HG02588 (cell line): ENCODE results near the gene PDE2A.
"Not testable (repeated sequence)": the region's sequence is repeated elsewhere in the genome, so short reads cannot be mapped to it uniquely, and the experiment has no call there.

Experiments
- ATAC-seq: cut with Tn5 transposase; IDR thresholded peaks from one replicate; pipeline ENCODE4 v1.9.1; 2021; ENCODE audit warnings: mild to moderate bottlenecking, moderate library complexity; ENCODE audit not compliant: unreplicated experiment

Gene PDE2A

GRCh38 chr11:72560864-72561263 lies 113.4 kb downstream of the PDE2A start:
- ATAC-seq = not testable (repeated sequence)

GRCh38 chr11:72556433-72556832 lies 117.8 kb downstream of the PDE2A start:
- ATAC-seq = no peak

DNA sequence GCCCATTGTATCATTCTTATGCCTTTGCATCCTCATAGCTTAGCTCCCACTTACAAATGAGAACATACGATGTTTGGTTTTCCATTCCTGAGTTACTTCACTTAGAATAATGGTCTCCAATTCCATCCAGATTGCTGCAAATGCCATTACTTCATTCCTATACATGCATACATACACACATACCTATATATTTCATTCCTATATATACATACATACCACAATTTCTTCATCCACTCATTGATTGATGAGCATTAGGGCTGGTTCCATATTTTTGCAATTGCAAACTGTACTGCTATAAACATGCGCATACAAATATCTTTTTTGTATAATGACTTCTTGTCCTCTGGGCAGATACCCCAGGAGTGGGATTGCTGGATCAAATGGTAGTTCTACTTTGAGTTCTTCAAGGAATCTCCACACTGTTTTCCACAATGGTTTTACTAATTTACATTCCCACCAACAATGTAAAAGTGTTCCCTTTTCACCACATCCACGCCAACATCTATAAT lies 119.2 kb downstream of the PDE2A start:
- not testable (repeated sequence) for ATAC-seq

DNA sequence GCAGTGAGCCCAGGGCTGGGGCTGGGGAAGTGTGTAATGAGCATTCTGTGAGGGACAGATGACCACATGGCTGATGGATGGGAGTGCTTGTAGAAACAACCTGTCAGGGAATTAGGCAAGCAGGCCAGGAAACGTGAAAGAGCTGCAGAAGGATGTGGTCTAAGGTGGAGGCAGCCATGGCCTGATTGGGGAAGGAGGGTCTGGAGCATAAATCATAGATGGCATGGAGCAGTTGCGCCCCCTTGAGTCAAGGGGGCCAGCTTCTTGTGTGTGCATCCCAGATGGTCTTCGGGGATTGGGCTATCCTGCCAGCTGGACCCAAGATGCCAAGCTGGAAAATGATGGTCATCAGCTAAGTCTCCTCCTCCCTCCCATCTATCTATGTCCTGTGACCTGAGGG lies 120.5 kb downstream of the PDE2A start:
- no peak for ATAC-seq

GRCh38 chr11:72552399-72552910 lies 121.8 kb downstream of the PDE2A start:
- no peak for ATAC-seq

GRCh38 chr11:72551571-72551970 lies 122.7 kb downstream of the PDE2A start:
- ATAC-seq = no peak

DNA sequence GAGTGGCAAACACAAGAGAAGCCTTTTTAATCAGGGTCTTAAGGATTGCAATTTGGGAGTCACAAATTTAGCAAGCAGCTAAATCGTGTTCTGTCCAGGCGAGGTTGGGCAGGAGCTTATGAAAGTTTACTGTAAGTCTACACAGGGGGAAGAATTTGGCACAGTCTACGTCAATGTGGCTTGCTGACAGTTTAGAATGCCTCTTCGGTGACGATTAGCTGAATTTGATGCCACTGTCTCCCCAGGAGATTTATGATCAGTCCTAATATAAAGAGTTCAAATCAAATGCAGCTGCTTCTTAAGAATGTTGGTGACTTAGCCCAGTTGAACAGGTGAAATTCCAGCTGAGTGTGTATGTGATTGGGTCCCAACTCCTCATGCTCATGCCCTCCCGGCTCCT lies 125.8 kb downstream of the PDE2A start:
- ATAC-seq = no peak

- ATAC-seq = no peak
Observed at GRCh38 chr11:72546866-72547265, 127.4 kb downstream of the PDE2A start.

DNA sequence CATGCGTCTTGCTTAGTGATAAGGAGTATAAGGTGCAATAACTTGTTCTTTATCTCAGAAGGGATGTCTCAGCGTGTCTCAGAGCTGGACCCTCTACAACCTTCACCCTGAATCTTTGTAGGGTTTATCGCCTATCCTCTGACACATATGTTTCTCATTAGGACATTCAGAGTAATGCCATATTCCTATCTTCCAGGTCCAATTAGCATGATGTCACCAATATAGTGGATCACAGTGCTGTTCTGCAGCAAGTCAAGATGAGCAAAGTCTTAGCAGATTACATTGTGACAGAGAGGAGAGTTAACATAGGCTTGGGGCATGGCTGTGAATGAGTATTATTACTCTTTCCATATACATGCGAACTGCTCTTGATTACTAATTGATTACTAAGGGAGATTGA lies 129.6 kb downstream of the PDE2A start:
- ATAC-seq = no peak

GRCh38 chr11:72543849-72544542 lies 130.2 kb downstream of the PDE2A start:
- no peak for ATAC-seq

DNA sequence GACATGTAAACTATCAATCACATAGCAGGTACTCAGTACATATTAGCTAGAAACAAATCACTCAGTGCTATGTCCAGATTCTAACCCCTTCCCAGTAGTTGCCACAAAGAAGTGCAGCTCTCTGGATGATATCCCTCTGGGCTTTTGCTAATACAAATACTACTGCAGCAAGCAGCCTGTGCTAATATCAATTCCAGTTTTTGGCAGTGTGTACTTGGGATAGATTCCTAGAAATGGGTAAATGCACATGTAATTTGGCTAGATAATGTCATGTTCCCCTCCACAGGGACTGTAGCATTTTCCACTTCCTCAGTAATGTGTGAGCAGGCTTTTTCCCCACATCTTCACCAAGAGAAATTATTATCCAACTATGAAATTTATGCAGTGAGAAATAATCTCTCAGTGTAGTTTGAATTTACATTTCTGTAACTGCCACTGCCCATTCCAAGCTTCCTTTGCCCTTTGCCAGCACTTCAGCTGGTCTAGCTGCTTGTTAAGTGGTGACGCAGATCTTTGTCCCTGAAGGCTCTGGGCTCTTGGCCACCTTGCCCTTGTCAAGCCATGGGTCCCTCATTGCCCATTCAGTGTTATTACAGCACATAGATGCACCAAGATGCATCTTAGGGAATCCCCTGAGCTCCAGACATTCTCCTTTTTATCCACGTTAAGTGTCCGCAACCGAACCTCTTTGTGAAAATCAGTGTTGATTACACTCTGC lies 132.8 kb downstream of the PDE2A start:
- no peak for ATAC-seq

- no peak for ATAC-seq
Observed at GRCh38 chr11:72537051-72537450, 137.2 kb downstream of the PDE2A start.

DNA sequence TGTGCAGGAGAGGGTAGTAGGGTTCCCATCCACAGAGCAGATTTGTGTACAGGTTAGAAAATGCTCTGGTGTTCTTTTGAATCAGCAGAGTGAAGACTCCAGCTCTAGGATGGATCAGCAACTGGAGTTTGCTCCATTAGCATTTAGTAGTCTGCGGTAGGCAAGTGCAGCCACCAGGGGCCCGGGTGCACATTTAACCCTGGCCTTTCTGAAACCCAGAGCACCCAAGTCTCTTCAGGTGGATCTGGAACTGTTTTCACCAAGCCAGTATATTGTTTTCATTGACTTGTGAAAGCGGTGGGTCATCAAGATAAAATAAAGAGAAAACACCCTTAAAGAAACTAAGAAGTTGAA lies 139.1 kb downstream of the PDE2A start:
- ATAC-seq = no peak

DNA sequence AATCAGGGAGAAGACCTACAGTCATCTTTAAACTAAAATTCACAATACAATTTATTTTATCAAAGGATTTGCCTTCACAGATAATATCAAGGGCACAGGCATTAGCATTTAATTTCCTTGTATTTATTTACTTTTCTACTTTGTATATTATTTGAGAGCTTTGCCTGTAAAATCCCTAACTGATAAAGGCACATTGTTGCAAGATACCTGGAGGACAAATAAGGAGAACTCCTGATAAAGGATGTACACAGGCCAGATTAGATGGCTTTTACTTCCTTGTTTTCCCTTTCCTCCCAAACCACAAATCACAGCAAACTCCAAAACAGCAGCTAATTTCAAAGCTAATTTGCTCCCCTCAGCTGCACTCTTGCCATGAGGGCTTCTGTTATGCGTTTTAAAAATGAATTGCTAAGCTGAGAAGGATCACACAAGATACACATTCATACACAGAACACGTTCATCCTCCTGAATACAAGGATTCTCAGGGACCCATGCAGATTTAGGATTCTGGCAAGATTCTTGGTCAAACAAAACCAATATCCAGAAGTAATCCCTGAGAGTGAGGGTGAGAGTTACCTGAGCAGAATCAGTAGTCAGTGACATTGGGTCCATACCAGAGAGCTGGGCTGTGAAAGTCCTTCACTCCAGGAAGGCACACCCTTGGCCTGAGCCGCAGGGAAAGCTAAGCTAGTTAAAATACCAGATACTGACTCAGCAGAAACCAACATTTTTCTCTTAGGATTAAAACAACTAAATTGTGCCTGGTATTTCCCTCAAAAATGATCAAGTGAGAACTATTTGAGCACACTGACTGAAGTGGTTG lies 139.6 kb downstream of the PDE2A start:
- no peak for ATAC-seq

DNA sequence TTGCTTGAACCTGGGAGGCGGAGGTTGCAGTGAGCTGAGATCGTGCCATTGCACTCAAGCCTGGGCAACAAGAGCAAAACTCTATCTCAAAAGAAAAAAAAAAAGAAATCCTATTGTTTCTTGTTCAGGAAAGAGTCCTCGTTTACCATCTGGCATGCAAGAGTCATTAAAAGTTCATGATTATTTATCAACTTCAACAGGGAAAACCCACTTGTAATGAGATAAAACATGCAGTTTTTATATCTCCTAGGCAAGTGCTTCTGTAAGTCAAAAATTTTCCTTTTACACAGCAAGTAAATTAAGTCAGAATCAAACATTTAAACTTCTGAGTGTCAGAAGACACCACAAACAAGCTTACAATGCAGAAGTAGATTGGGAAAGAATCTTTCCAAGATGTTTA lies 145.2 kb downstream of the PDE2A start:
- no peak for ATAC-seq

GRCh38 chr11:72528121-72528520 lies 146.1 kb downstream of the PDE2A start:
- ATAC-seq = no peak
